Measurements from ENCODE around the gene TSPAN1.

Gene TSPAN1

DNA sequence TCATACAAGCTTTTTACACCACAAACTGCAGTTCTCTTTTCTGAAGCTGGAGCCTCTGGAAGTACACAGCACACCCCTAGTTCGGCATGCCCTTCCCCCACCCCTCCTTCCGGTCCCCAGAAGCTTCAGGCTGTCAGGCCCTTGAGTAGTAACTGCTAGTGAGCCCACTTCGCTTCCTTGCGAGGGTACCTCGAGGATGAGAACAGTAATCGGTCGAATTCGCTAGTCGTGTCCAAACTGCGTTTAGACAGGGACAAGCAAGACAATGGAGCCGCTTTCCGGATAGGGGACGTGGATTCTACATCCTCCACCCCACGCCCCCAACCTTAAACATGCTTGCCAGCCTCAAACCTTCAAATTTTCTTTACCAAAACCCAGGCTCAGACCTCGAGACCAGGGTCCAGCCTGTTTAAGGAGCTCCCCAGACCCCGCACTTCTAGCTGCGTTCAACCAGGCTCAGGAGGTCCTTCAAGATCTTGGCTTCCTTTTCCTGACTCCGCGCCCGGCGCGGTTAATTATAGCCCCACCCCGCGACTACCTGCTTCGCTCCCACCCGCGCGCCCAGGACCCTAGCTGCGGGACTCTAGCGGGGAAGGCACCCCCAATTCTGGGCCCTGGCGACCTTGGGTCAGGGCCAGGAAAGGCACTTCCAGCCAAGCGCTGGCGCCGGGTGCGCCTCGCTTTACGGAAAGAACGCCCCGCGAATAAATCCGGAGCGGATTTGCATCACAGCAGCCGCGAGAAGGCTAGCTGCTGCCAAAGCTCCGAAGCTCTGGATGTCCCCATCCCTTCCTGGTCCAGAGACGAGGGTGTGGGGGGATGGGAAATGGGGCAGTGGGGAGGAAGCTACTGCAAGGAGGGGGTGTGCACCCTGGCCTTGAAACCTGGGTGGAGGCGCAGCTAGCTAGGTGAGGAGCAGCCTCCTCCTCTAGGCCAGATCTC is 8.1 kb upstream of the TSPAN1 start:
- DNase-seq, result no peak

DNA sequence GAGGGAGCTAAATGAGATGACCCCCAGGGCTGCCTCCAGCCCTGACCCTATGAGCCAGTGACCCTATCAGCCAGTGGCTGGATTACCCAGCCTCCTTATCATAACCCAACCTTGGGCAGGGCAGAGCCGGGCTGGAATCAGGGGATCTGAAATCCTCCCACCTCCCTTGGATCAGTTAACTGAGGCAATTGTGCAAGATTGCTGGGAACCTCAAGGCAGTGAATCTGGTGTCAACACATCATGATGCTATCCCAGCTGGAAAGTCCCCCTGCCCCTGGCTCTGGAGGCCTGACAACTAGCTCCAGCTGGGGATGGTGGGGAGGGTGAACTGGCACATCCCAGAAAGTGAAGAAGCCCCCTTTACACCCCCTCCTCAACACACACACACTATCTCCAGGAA is 6.4 kb upstream of the TSPAN1 start:
- no peak for DNase-seq

DNA sequence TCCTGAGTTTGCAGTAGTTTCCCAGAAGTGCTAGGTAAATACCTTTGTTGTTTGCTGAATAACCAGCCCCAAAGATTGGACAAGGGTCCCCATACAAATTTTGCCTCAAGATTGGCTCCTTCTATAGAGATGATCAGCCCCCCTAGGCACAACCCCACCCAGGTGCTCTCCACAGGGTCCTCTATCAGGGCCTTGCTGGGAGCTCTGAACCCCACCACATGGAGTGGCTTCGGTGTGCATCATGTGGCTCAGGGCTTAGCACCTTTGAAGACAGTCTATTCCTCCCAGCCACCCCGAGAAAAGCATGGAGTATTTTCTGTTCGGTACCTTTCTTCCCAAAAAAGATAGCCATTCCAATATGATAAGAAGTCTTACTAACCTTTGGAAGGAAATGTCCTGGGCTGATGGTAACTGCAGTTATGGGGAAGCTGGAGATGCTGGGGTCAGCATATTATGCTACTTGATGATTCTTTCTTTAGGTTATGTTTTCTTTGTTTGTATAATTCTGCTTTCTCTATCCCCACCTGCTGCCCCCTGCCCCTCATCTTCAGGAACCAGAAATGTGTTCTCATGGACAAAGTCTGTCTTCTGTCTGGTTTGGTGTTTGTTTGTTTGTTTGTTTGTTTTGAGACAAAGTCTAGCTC is 5.0 kb upstream of the TSPAN1 start:
- DNase-seq, result no peak

DNA sequence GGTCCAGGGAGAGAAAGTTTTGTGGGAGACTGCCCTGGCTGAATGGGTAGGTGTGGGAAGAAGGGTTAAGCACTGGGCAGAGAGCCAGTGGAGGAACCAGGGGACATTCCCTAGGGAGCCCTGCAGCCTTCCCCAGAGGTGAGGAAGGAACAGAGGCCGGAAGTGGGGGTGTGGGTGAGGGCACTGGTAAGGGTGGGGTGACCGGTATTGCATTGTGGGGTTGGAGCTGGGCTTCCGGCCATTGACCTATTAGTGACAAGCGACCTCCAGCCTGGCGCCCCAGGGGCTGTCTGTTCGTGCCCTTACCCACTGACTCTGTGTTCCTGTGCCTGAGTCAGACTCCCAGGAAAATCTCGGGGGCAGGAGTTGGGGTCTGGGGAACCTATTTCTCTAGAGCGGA is 3.5 kb upstream of the TSPAN1 start:
- DNase-seq, result no peak

DNA sequence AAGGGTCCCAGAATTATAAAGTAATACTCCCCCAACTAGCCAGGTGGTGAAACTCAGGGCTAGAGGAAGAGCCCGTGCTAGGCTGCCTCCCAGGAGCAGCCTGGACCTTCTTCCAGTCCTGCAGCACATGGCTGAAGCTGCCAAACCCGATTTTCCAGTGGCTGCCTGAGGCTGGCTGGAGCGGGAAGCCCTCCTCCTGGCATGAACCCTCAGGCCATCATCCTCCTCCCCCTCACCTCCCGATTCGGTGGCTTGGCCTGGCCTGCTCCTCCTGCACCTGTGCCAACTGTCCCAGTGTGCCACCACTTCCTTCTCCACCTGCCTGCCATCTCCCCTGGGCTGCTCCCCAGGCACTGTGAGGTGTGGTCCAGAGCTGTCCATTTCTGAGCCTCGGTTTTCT is 3.0 kb upstream of the TSPAN1 start:
- DNase-seq, result no peak

DNA sequence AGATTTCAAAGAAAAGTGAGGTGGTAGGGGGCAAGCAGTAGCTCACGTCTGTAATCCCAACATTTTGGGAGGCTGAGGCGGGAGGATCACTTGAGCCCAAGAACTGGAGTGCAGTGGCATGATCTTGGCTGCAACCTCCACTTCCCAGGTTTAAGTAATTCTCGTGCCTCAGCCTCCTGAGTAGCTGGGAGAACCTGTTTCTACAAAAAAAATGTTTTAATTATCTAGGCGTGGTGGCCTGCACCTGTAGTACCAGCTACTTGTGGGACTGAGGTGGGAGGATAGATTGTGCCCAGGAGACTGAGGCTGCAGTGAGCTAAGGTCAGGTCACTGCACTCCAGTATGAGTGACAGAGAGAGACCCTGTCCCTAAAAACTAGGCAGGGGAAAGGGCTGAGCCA is 2.6 kb upstream of the TSPAN1 start:
- no peak for DNase-seq

DNA sequence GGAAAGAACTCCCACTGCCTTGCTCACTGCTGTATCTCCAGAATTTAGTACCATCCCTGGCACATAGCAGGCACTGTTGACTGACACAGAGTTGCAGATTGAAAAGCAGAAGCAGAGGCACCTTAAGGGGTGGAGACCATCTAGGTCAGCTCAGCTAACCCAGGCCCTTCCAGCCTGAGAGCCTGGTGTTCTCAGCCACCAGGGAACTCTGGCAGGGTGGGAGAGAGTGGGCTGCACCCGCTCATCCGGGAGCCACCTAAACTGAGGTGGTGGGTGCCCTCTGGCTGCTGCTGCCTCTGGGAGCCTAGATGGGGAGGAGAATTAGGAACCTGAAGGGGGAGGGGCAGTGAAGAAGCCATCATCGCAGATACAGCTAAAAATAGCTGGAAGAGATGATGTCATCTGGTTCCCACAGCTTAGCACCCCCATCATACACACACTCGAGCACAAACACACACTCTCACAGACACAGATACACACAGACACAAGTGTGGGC is 1.5 kb upstream of the TSPAN1 start:
- DNase-seq, result no peak

DNA sequence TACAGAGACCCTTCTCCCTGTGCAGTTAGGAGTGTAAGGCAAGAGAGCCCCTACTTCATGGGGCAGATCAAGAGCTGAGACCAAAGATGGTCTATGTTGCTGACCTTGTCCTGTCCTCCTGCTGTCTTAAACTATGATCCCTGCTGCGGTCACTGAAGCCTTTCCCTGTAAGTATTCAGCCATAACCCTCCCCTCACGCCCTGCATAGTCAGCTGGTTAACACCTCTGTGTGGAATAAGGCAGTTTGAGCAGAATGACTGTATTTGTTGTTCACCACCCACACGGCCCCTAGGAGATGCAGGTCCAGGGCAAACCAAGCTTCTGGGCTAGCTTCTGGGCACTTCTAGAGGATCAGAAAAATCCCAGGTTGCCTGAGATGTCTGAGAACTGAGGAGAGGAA is 356 bp downstream of the TSPAN1 start:
- no peak for DNase-seq

DNA sequence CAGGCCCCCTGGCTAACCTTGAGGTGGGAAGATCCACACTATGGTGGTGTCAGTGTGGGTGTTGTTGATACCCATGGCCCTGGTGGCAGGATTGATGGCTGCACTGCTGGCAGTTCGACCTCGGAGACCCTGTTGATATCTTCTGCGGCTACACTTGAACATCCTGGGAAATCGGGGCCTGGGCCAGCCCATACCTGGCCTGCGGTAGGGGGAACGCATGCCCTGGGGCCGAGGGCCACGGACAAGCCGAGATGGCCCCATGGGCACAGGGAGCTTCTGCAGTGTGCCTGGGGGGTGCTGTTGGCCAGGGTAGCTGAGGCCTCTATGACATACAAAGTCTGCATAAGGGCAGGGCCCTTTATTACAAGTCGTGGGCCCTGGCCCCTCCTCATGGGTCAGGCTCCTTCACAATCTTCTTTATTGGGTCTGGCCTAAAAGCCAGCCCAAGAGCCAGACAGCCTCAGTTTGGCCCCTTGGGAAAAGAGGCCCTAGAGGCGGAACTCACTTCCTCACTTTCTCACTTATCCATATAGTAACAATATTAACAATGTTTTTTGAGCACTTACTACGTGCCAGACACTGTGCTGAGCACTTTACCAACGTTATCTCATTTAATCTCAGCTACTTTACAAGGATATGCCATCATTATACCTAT is 1.5 kb downstream of the TSPAN1 start, which contains the start of gene P3R3URF:
Gene P3R3URF (minus strand): TSS at position 278 of the 655 bp plus-strand sequence. CDS start 17 bp downstream, at position 261.
- no peak for DNase-seq

DNA sequence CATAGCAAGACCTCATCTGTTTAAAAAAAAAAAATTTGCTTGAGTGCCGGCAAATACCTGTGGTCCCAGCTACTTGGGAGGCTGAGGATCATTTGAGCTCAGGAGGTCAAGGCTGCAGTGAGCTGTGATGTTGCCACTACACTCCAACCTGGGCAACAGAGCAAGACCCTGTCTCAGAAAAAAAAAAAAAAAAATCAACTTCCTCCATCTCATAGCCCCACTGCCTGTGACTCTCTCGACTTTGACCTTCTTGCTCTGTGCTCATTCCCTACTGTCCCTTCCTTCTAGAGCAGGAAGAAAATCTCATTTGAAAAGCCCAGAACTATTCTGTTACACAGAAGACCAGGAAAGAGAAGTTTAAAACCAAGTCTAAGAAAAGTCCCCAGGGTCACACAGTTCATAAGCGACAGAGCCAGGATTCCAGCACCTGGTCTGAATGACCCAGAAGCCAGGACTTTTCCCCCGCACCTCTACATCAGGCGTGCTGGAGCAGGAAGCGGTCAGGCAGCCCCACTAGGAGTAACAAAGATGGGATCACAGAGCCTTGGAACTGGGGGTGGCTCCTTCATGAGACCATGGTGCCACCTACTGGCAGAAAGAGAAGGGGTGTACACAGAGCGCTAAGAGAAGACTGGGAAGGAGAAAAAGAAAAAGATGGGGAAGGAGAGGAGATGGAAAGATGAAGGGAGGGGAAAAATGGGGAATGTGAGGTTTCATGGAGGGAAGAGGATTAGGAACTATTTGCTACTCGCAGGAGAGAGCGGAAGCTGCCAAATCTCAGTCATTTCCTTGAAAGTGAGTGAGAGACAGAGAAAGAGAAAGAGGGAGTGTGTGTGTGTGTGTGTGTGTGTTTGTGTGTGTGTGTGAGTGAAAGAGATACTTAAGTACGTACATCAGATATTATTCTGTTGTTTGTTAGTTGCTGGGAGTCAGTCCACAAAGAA is 4.5 kb downstream of the TSPAN1 start:
- DNase-seq, result peak; percentile 87

DNA sequence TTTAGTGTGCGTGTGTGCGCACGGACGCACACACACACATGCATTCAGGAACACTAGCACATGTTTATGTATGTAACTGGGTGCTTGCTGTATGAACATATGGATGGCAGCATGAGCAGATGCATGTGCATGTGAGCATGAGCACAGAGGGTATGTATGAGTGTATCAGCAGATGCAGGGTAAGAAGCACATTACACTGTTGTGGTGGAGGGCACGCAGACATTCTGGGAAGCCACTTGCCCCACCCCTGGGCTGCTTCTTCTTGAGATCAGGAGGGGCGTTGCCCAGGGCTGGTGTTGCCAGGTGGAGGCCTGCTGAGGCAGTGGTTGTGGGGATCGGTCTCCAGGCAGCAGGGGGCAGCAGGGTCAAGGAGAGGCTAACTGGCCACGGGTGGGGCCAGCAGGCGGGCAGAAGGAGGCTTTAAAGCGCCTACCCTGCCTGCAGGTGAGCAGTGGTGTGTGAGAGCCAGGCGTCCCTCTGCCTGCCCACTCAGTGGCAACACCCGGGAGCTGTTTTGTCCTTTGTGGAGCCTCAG is 5.3 kb downstream of the TSPAN1 start:
- DNase-seq, result no peak

DNA sequence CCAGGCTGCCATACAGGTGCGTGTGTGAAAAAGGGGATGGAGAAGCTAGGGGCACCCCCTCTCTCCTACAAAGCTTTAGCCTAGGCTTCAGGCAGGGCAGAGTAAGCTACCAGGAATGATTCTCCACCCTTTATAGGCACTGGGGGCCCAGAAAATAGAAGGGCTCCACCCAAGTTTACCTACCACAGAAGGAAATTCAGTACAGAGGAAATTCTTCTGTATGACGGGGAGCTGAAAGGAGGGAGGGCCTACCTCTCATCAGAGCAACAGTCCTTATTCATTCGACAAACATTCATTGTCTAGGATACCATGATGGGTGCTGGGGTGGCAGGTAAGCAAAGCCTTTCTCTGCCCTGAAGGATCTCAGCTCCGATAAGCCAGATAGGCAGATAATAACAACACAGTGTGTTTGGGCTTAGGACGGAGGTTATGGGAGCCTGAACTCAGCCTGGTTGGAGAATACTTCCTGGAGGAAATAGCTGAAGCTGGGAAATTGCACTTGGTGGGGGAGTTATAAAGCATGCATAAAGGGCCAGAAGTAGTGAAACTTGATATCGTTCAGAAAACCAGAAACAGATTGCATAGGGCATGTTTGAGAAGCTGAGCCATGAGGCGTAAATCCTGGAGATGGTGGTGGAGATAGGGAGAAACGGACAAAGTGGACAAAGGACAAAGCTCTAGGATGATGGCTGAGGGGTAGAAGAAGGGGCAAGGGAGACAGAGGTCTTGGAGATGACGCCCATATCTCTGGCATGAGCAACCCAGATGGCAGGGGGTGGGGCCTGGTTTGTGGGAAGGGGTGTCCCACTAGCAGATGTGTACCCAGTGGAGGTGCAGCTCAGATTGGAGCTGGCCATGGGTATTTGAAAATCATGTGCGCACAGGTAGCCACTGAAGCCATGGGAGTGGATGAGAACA is 6.7 kb downstream of the TSPAN1 start:
- peak; percentile 7 for DNase-seq

DNA sequence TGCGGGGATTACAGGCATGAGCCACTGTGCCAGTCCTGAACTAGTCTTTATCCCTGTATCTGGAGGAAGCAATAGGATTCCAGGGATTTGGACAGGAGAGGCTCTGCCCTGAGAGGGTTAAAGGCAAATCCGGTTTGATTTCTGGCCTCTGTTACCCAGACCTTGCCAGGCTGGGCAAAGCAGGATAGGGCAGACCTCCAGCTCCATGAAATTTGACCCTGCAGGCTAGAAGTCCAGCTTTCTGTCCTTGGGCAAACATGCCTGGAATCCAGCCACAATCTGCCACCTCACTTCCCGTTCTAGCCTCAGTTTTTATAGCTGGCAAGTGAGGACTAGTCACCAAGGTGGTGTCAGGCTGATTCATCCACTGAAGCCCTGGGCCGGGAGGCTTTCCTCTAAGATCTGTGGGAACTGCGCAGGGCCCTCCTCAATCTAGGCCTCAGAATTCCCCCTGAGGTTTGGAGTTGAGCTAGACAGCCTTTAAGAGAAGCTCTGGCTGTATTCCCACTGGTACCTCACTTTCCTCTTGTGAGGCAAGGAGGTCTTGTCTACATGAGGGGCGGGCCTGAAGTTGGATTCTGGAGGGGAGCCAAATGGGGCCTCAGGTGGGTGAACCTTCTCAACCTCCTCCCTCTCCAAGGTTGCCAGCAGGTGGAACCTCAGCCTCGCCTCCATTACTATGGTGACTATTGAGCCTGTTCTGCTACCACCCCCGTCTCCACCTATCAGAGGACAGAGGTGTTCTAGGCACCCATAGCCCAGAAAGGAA is 8.4 kb downstream of the TSPAN1 start:
- peak; percentile 82 for DNase-seq

DNA sequence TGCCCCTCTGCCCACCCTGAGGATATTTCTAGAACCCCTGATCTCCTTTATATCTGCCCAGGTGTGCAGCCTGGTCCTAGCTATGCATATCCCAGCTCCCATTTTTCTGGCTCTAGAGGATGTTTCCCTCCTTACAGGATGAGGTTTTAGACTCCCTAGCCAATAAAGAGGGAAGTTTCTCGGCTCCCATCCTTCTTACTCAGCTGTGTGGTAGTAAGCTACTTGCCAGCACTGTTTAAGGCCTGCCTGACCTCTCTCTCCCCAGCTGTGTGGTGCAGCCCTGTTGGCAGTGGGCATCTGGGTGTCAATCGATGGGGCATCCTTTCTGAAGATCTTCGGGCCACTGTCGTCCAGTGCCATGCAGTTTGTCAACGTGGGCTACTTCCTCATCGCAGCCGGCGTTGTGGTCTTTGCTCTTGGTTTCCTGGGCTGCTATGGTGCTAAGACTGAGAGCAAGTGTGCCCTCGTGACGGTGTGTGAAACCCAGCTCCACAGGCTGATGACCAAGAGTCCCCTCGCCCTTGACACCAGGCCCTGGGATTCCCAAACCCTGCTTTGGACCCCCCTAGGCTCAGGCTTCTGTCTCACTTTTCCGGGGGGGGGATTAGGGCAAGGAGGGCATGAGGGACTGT is 9.2 kb downstream of the TSPAN1 start:
- DNase-seq, result no peak

DNA sequence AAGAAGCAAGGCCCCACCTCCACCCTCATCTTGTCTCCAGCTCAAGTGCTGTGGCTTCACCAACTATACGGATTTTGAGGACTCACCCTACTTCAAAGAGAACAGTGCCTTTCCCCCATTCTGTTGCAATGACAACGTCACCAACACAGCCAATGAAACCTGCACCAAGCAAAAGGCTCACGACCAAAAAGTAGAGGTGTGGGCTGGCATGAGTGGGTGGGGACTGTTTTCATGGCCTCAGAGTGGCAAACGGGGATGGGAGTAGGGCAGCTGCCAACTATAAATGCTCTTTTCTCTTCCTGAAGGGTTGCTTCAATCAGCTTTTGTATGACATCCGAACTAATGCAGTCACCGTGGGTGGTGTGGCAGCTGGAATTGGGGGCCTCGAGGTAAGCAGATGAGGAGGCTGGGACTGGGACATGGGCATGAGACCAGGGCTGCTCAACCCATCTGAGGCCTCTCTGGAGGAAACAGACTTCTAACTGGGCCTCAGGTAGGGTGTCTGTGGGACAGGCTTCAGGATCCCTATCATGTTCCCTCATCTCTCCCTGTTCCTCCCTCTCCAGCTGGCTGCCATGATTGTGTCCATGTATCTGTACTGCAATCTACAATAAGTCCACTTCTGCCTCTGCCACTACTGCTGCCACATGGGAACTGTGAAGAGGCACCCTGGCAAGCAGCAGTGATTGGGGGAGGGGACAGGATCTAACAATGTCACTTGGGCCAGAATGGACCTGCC is 10.2 kb downstream of the TSPAN1 start:
- DNase-seq, result no peak

DNA sequence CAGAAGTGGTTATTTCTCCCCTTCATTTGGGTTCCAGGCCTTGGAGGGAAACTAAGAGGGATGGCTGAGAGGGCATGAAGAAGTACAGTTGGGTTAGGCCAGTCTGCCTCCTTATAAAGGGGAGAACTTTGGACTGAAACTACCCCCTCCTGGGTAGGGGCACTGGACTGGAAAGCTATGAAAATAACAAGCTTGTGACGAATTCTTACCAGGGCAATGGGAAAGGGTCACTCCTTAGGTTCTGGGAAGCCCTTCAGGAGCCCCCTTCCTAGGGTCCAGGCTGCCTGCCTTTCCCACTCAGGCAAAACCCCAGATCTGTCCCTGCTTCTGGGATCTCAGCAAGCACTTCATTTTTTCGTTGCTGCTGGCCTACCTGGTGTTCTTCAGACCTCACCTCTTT is 11.2 kb downstream of the TSPAN1 start:
- DNase-seq, result no peak

DNA sequence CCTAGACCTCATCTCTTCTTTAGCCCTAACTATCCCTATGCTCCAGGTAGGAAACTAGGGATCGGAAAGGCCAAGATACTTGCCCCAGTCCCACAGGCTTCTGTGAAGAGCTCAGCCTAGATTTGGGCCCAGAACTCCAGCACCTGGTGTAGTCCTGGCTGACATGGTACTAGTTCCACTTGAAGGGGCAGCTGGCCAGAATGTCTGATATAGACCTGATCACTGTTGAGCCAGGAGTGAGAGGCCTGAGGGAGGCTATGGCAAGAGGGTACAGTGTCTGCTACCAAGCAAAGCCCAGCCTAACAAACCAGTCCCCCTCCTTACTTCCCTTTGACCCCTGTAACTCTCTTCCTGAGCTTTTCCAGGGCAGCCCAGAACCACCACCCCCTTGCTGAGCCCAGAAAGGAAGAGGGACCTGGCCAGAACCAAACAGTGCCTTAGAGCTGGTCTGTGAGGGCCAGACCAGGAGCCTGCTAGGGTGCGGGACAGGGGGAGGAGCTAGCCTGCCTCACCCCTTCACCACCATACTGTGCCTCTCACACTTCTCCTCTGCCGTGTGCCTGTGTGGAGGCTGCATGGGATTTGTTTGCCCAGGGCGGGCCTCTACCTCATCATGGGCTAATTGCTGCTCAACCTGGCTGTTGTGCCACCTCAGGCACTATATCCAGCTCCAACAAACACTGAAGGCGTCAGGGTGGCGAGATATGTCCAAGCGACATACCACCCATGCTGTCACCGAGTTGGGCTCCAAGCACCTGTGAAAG is 12.4 kb downstream of the TSPAN1 start:
- no peak for DNase-seq
